ENCODE measurements around the gene RPL26. TPM values are rescaled to one million over a fixed set of nuclear protein-coding genes. Genes with fewer than 3 reads are reported as not detected.

RPL26 gene
- total RNA-seq, 1 donor from 2014 or later: 1,547 TPM

DNA sequence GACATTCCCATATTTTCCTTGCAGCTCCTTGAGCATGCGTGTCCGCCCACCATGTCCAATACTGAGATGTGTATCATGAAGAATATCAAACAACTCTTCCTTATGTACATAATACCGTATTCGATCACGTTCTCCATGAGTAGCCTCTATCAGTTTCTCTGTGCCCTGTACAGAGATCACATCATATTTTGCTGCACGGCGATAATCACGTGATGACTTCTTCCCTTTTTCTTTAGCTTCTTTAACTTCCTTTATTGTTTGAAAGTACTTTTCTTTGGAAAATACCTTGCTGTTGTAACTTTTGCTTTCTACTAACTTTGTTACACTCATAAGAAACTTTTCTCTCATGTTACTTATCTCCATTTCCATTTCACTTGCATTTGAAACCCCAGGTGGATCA, 13.0 kb downstream of the RPL26 start:
- intact Hi-C loops (cut with DNase I): no loop called here
- DNase-seq (ENCODE audit: low spot score in 2 of 2): no peak
- H3K4me1 ChIP-seq: peaks cover 0 to under 1% of the 10 kb centered on the region in 2 donors
- TF ChIP-seq, protein P1, sequence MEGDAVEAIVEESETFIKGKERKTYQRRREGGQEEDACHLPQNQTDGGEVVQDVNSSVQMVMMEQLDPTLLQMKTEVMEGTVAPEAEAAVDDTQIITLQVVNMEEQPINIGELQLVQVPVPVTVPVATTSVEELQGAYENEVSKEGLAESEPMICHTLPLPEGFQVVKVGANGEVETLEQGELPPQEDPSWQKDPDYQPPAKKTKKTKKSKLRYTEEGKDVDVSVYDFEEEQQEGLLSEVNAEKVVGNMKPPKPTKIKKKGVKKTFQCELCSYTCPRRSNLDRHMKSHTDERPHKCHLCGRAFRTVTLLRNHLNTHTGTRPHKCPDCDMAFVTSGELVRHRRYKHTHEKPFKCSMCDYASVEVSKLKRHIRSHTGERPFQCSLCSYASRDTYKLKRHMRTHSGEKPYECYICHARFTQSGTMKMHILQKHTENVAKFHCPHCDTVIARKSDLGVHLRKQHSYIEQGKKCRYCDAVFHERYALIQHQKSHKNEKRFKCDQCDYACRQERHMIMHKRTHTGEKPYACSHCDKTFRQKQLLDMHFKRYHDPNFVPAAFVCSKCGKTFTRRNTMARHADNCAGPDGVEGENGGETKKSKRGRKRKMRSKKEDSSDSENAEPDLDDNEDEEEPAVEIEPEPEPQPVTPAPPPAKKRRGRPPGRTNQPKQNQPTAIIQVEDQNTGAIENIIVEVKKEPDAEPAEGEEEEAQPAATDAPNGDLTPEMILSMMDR (IDR thresholded peaks at IDR 0.05): no peak
- no peak overlapping the region for H3K4me3 ChIP-seq
- no peaks in the 10 kb centered on the region for H3K9me3 ChIP-seq
- H3K27ac ChIP-seq: no peak overlapping the region
- peaks cover 3 to 14% of the 10 kb centered on the region in 2 donors for H3K36me3 ChIP-seq
- no peaks in the 10 kb centered on the region for H3K27me3 ChIP-seq

DNA sequence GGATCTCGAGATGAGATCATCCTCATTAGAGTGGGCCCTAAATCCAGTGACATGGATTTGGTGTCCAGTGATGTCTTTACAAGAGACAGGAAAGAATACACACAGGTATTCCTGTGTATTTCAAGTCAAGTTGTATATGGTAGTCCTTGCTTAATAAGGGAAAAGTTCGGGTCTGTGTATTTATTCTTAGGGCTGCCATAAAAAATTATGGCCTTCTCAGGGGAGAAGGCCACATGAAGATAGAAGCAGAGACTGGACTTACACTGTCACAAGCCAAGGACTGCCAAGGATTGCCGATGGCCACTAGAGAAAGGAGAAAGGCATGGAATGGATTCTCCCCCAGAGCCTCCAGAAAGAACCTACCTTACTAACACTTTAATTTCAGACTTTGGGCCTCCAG, 14.8 kb downstream of the RPL26 start:
- TF ChIP-seq, protein P1 (IDR thresholded peaks at IDR 0.05): no peak
- Histone ChIP-seq H3K4me1 (no peaks in the 10 kb centered on the region), H3K27ac (no peak overlapping the region), H3K4me3 (no peak overlapping the region), H3K27me3 (no peaks in the 10 kb centered on the region), H3K36me3 (peaks cover 3 to 20% of the 10 kb centered on the region in 2 donors), H3K9me3 (no peaks in the 10 kb centered on the region)
- no peak for DNase-seq (ENCODE audit: low spot score in 2 of 2)
- intact Hi-C loops (cut with DNase I): no loop called here

DNA sequence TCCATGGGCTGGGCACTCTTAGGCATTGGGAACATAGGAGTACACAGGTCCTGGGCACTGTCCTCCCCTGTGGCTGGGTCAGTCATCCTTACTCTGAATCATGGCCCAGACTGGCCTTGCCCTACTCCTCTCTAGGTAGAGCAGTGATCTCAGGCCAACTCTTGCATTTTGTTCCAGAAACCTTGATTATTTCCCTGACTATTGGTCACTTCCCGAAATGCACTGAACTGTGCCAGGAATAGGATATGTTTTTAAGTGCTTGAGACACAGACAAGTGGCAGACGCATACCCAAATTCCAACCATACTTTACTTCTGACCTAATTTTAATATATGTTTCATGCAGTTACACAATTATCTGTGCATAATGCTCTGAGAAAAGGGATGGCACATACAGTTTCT, 16.8 kb downstream of the RPL26 start:
- Histone ChIP-seq H3K27me3 (no peaks in the 10 kb centered on the region), H3K9me3 (no peaks in the 10 kb centered on the region), H3K27ac (peak overlapping the region in 1 of 2 donors; percentile 44), H3K4me1 (no peaks in the 10 kb centered on the region), H3K36me3 (peaks cover 3 to 20% of the 10 kb centered on the region in 2 donors), H3K4me3 (no peak overlapping the region)
- DNase-seq (ENCODE audit: low spot score in 2 of 2): no peak
- TF ChIP-seq, protein P1 (IDR thresholded peaks at IDR 0.05): no peak
- intact Hi-C loops (cut with DNase I): no loop called here

DNA sequence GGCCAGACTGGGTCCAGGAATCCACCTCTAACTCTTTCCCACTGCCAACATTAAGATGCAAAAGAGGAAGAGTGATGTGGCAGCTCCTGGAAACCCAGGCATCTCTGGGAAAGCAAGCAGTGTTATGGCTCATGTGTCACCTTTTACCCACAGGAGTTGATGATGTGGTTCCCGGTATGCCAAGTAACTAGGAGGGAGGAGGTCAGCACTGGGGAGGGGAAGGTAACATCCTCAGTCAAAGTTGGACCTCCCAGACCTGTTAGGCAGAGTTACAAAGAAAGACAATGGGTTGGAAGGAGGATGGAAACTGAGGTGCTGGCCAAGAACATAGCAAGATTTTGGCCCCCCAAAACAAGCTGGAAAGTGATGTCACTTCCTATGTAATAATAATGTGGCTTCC, 17.9 kb downstream of the RPL26 start:
- no peaks in the 10 kb centered on the region for H3K4me1 ChIP-seq
- intact Hi-C loops (cut with DNase I): no loop called here
- peaks cover 3 to 20% of the 10 kb centered on the region in 2 donors for H3K36me3 ChIP-seq
- no peaks in the 10 kb centered on the region for H3K9me3 ChIP-seq
- H3K4me3 ChIP-seq: no peak overlapping the region
- H3K27ac ChIP-seq: no peak overlapping the region
- TF ChIP-seq, protein P1 (IDR thresholded peaks at IDR 0.05): no peak
- no peaks in the 10 kb centered on the region for H3K27me3 ChIP-seq
- DNase-seq (ENCODE audit: low spot score in 2 of 2): no peak

- intact Hi-C loops (cut with DNase I): no loop called here
- no peak for DNase-seq (ENCODE audit: low spot score in 2 of 2)
- Histone ChIP-seq H3K4me3 (no peak overlapping the region), H3K9me3 (no peaks in the 10 kb centered on the region), H3K27me3 (no peaks in the 10 kb centered on the region), H3K36me3 (peaks cover 0 to 6% of the 10 kb centered on the region in 2 donors), H3K27ac (no peak overlapping the region), H3K4me1 (no peaks in the 10 kb centered on the region)
- TF ChIP-seq, protein P1 (IDR thresholded peaks at IDR 0.05): no peak
Observed at GRCh38 chr17:8362651-8363332, 20.2 kb downstream of the RPL26 start.

Measured in ascending aorta (tissue), 2 donors.